ENCODE data around the gene ARL16. TPM values are rescaled to one million over a fixed set of nuclear protein-coding genes. Genes with fewer than 3 reads are reported as not detected.

Gene ARL16
- total and polyA plus RNA-seq, 4 donors: 7.9 to 24.3 (median 11.3) TPM

GRCh38 chr17:81672954-81673353 is 10.6 kb downstream of the ARL16 start:
- TF ChIP-seq ZBTB33 (IDR thresholded peaks at IDR 0.05) (no peak), FOXA2 (IDR thresholded peaks at IDR 0.05) (no peak), GABPA (IDR thresholded peaks at IDR 0.05 in 1 of 2, conservative IDR thresholded peaks at IDR 0.05 in 1 of 2) (no peak), MAX (IDR thresholded peaks at IDR 0.05) (no peak), HNF4A (conservative IDR thresholded peaks at IDR 0.05) (no peak), TAF1 (conservative IDR thresholded peaks at IDR 0.05) (no peak), SP1 (IDR thresholded peaks at IDR 0.05) (no peak), ATF3 (IDR thresholded peaks at IDR 0.05) (no peak), REST (IDR thresholded peaks at IDR 0.05) (no peak), FOXA1 (IDR thresholded peaks at IDR 0.05) (no peak), NR2F2 (IDR thresholded peaks at IDR 0.05) (no peak), EGR1 (IDR thresholded peaks at IDR 0.05; ENCODE audit: low read depth in 2 of 2) (no peak), HNF4G (IDR thresholded peaks at IDR 0.05) (no peak)
- WGBS: 96% methylated on average over 16 of the region's 16 CpGs

GRCh38 chr17:81672504-81672903 is 11.1 kb downstream of the ARL16 start:
- TF ChIP-seq HNF4G (IDR thresholded peaks at IDR 0.05) (no peak), CTCF (IDR thresholded peaks at IDR 0.05; ENCODE audit: low read depth, low read length, missing input control) (no peak), EGR1 (IDR thresholded peaks at IDR 0.05; ENCODE audit: low read depth in 2 of 2) (no peak), JUND (IDR thresholded peaks at IDR 0.05) (no peak), NR2F2 (IDR thresholded peaks at IDR 0.05) (no peak), SP1 (IDR thresholded peaks at IDR 0.05) (no peak), ATF3 (IDR thresholded peaks at IDR 0.05) (no peak), FOXA1 (IDR thresholded peaks at IDR 0.05) (no peak), RAD21 (IDR thresholded peaks at IDR 0.05) (no peak), ZBTB33 (IDR thresholded peaks at IDR 0.05) (no peak), REST (IDR thresholded peaks at IDR 0.05) (no peak), MAX (IDR thresholded peaks at IDR 0.05) (no peak), HNF4A (conservative IDR thresholded peaks at IDR 0.05) (no peak)
- Histone ChIP-seq H3K27ac (ENCODE audit: low read depth in 1 of 2, low read length in 2 of 2) (no peak overlapping the region), H3K36me3 (ENCODE audit: control insufficient read depth in 4 of 4, insufficient read depth in 3 of 4, low read depth in 1 of 4, low read length in 3 of 4) (peaks cover 10 to 43% (median 19%) of the 10 kb centered on the region in 4 donors), H3K4me3 (ENCODE audit: low read depth in 1 of 3, low read length in 3 of 3) (no peak overlapping the region), H3K9me3 (ENCODE audit: control insufficient read depth in 4 of 4, low read length in 3 of 4) (no peaks in the 10 kb centered on the region), H3K4me1 (ENCODE audit: control insufficient read depth in 4 of 4, insufficient read depth in 4 of 4, low read length in 3 of 4) (peaks cover 3 to 12% (median 6%) of the 10 kb centered on the region in 4 donors), H3K9ac (ENCODE audit: low read depth in 1 of 2, low read length in 2 of 2) (no peak overlapping the region), H3K27me3 (ENCODE audit: control insufficient read depth in 4 of 4, insufficient read depth in 4 of 4, low read length in 3 of 4) (no peaks in the 10 kb centered on the region)
- 92% methylated on average over 18 of the region's 18 CpGs for WGBS
- no peak for DNase-seq (ENCODE audit: low spot score)

More at GRCh38 chr17:81672954-81673353, 10.6 kb downstream of the ARL16 start:
- Histone ChIP-seq H3K9ac (ENCODE audit: low read depth in 1 of 2, low read length in 2 of 2) (no peak overlapping the region), H3K4me3 (ENCODE audit: low read depth in 1 of 3, low read length in 3 of 3) (no peak overlapping the region), H3K4me1 (ENCODE audit: control insufficient read depth in 4 of 4, insufficient read depth in 4 of 4, low read length in 3 of 4) (peaks cover 0 to 8% (median 2%) of the 10 kb centered on the region in 4 donors), H3K36me3 (ENCODE audit: control insufficient read depth in 4 of 4, insufficient read depth in 3 of 4, low read depth in 1 of 4, low read length in 3 of 4) (peaks cover 10 to 43% (median 19%) of the 10 kb centered on the region in 4 donors), H3K27me3 (ENCODE audit: control insufficient read depth in 4 of 4, insufficient read depth in 4 of 4, low read length in 3 of 4) (no peaks in the 10 kb centered on the region), H3K9me3 (ENCODE audit: control insufficient read depth in 4 of 4, low read length in 3 of 4) (no peaks in the 10 kb centered on the region), H3K27ac (ENCODE audit: low read depth in 1 of 2, low read length in 2 of 2) (no peak overlapping the region)
- DNase-seq (ENCODE audit: low spot score): no peak
